WTC11 (cell line): Measurements from ENCODE around the gene CYRIA. TPM values are rescaled to one million over a fixed set of nuclear protein-coding genes. Genes with fewer than 3 reads are reported as not detected.

Experiments used
- ATAC-seq: fragments of 200-7000 bp; cut with Tn5 transposase; 2 replicates; pipeline ENCODE4 v1.10.0; 2021; ENCODE audit warnings: mild to moderate bottlenecking, moderate library complexity
- Bru-seq: library from RNA; stranded (reverse); fragments of 400-500 nt; gene quantifications from one replicate; lab custom pipeline; 2021; lab: Mats Ljungman, UMichigan
- CTCF ChIA-PET: fragments of 300-600 bp; sonication (Branson Sonifier 250); formaldehyde crosslinking; loops from one replicate; lab custom pipeline; 2021; ENCODE audit warnings: antibody characterized with exemption; lab: Charles Lee
- POLR2A ChIA-PET: fragments of 350-600 bp; sonication (Branson Sonifier 250); formaldehyde crosslinking; loops from one replicate; lab custom pipeline; 2021; ENCODE audit warnings: antibody characterized with exemption; lab: Charles Lee
- DNase-seq: peaks from one replicate; pipeline ENCODE4 v3.0.0; 2021; ENCODE audit warnings: low spot score
- H3K27ac Mint-ChIP-seq: 2 replicates; pipeline ENCODE4 v1.8.0; 2021; ENCODE audit warnings: mixed read lengths
- H3K27me3 Mint-ChIP-seq: 2 replicates; pipeline ENCODE4 v1.8.0; 2021; ENCODE audit warnings: low read depth, mild to moderate bottlenecking, moderate library complexity, mixed read lengths
- H3K36me3 Mint-ChIP-seq: 2 replicates; pipeline ENCODE4 v1.8.0; 2021; ENCODE audit warnings: mixed read lengths
- H3K4me1 Mint-ChIP-seq: 2 replicates; pipeline ENCODE4 v1.8.0; 2022; ENCODE audit warnings: mixed read lengths
- H3K4me3 Mint-ChIP-seq: 2 replicates; pipeline ENCODE4 v1.8.0; 2021; ENCODE audit warnings: mild to moderate bottlenecking, moderate library complexity, mixed read lengths
- H3K9me3 Mint-ChIP-seq: 2 replicates; pipeline ENCODE4 v1.8.0; 2021; ENCODE audit warnings: mixed read lengths
- CREB1 ChIP-seq: sonication (generic); formaldehyde crosslinking; IDR thresholded peaks from 2 replicates; pipeline ENCODE4 v1.8.0; 2023; ENCODE audit warnings: mild to moderate bottlenecking, missing genetic modification reagents
- FOXK1 ChIP-seq: sonication (generic); formaldehyde crosslinking; IDR thresholded peaks from 2 replicates; pipeline ENCODE4 v1.8.0; 2022; ENCODE audit warnings: mild to moderate bottlenecking, moderate library complexity, missing genetic modification reagents
- FOXP1 ChIP-seq: sonication (generic); formaldehyde crosslinking; IDR thresholded peaks from 2 replicates; pipeline ENCODE4 v1.8.0; 2022; ENCODE audit warnings: missing genetic modification reagents, mild to moderate bottlenecking, moderate library complexity, borderline replicate concordance
- HMGA2 ChIP-seq: fragments of 250-450 bp; sonication (Bioruptor Pico); IDR thresholded peaks from 2 replicates; pipeline ENCODE4 v1.4.0; 2021; ENCODE audit warnings: mild to moderate bottlenecking, moderate library complexity
- JAZF1 ChIP-seq: fragments of 250-450 bp; sonication (Bioruptor Pico); IDR thresholded peaks from 2 replicates; pipeline ENCODE4 v1.9.0; 2021; ENCODE audit warnings: moderate library complexity, mild to moderate bottlenecking, inconsistent platforms
- PRRX2 ChIP-seq: fragments of 250-450 bp; sonication (Bioruptor Pico); IDR thresholded peaks from 2 replicates; pipeline ENCODE4 v1.8.0; 2021; ENCODE audit warnings: mild to moderate bottlenecking
- RORB ChIP-seq: fragments of 250-450 bp; sonication (Bioruptor Pico); IDR thresholded peaks from 2 replicates; pipeline ENCODE4 v1.9.0; 2021; ENCODE audit warnings: mild to moderate bottlenecking
- TEAD1 ChIP-seq: sonication (generic); formaldehyde crosslinking; IDR thresholded peaks from 2 replicates; pipeline ENCODE4 v1.8.0; 2022; ENCODE audit warnings: mild to moderate bottlenecking, missing genetic modification reagents
- ZBTB21 ChIP-seq: sonication (generic); formaldehyde crosslinking; IDR thresholded peaks from 2 replicates; pipeline ENCODE4 v1.8.1; 2023; ENCODE audit warnings: mild to moderate bottlenecking, missing genetic modification reagents, borderline replicate concordance
- ZNF138 ChIP-seq: sonication (generic); formaldehyde crosslinking; conservative IDR thresholded peaks from 2 replicates; pipeline ENCODE4 v1.8.1; 2022; ENCODE audit warnings: mild to moderate bottlenecking, moderate library complexity, missing genetic modification reagents
- ZNF263 ChIP-seq: sonication (generic); formaldehyde crosslinking; IDR thresholded peaks from 2 replicates; pipeline ENCODE4 v1.8.1; 2022; ENCODE audit warnings: low read depth, mild to moderate bottlenecking, moderate library complexity, missing genetic modification reagents
- ZNF671 ChIP-seq: fragments of 250-450 bp; sonication (Bioruptor Pico); IDR thresholded peaks from 2 replicates; pipeline ENCODE4 v1.8.0; 2021; ENCODE audit warnings: mild to moderate bottlenecking
- long read RNA-seq, 3 experiments: library from RNA in 1 of 3; library from capped mRNA in 1 of 3; library from polyadenylated mRNA in 1 of 3; unstranded in 2 of 3; stranded (forward) in 1 of 3; transcript quantifications; one replicate each; pipeline ENCODE4 v2.0.0, GENCODE V29; 2021
- total RNA-seq: library from RNA; stranded (reverse); gene quantifications from 3 replicates; pipeline ENCODE4 v1.2.3, GENCODE V29; 2021
- TF ChIP-seq, protein P1 (sequence below): fragments of 250-450 bp; sonication (Bioruptor Pico); IDR thresholded peaks from 2 replicates; pipeline ENCODE4 v1.9.0; 2021; ENCODE audit warnings: mild to moderate bottlenecking, borderline replicate concordance
- TF ChIP-seq, protein P2 (sequence below): fragments of 250-450 bp; sonication (Bioruptor Pico); IDR thresholded peaks from 2 replicates; pipeline ENCODE4 v1.9.0; 2021; ENCODE audit warnings: mild to moderate bottlenecking
- TF ChIP-seq, protein P3 (sequence below): fragments of 250-450 bp; sonication (Bioruptor Pico); conservative IDR thresholded peaks from 2 replicates; pipeline ENCODE4 v1.9.0; 2021; ENCODE audit warnings: mild to moderate bottlenecking

Gene CYRIA
- 6.2 to 8.3 TPM (median 7.1 TPM) in 3 replicates for total RNA-seq
- Bru-seq, nascent RNA = percentile 50 among the genes with signal in this experiment
- long read RNA-seq, experiment 1, full-length matches to known transcripts = 28 of 36 reads
- long read RNA-seq, experiment 1, partial matches to known transcripts = 0 of 36 reads
- long read RNA-seq, experiment 1, other reads (novel, unspliced or antisense) = 8 of 36 reads
- long read RNA-seq, experiment 2, full-length matches to known transcripts = 3 of 15 reads
- long read RNA-seq, experiment 2, partial matches to known transcripts = 2 of 15 reads
- long read RNA-seq, experiment 2, other reads (novel, unspliced or antisense) = 10 of 15 reads
- long read RNA-seq, experiment 3, full-length matches to known transcripts = 3 of 8 reads
- long read RNA-seq, experiment 3, partial matches to known transcripts = 3 of 8 reads
- long read RNA-seq, experiment 3, other reads (novel, unspliced or antisense) = 2 of 8 reads

GRCh38 chr2:16665748-16666448 is at the start of gene CYRIA:
Gene CYRIA (minus strand): TSS chr2:16665834. CDS start chr2:16588119, 77,715 bp downstream.
- DNase-seq (peak; percentile 50), ATAC-seq (peak; percentile 68)
- H3K36me3 Mint-ChIP-seq = no peaks in the 10 kb centered on the region
- H3K9me3 Mint-ChIP-seq = no peaks in the 10 kb centered on the region
- ChIA-PET POLR2A (no interaction called here), CTCF (interaction anchor here (1.3 kb wide), 1 partner anchor 91 kb away, joined by 4 read pairs; no protein-coding TSS in a partner anchor)
- TF ChIP-seq FOXP1 = no peak
- peak within 1 kb of the TSS; percentile 87 for H3K4me3 Mint-ChIP-seq
- H3K4me1 Mint-ChIP-seq = peaks cover 39% of the 10 kb centered on the region
- H3K27me3 Mint-ChIP-seq = peaks cover 24% of the 10 kb centered on the region
- no peak within 1 kb of the TSS; the same call in 1 of the 2 replicates for H3K27ac Mint-ChIP-seq

- POLR2A ChIA-PET = no interaction called here
- no peaks in the 10 kb centered on the region; the same call in 1 of the 2 replicates for H3K27me3 Mint-ChIP-seq
- DNase-seq = no peak
- no peak overlapping the region for H3K4me3 Mint-ChIP-seq
- no peaks in the 10 kb centered on the region for H3K9me3 Mint-ChIP-seq
- no peak overlapping the region for H3K27ac Mint-ChIP-seq
- TF ChIP-seq ZNF138 (CRISPR knock-in tag) = no peak
- TF ChIP-seq, protein P1, sequence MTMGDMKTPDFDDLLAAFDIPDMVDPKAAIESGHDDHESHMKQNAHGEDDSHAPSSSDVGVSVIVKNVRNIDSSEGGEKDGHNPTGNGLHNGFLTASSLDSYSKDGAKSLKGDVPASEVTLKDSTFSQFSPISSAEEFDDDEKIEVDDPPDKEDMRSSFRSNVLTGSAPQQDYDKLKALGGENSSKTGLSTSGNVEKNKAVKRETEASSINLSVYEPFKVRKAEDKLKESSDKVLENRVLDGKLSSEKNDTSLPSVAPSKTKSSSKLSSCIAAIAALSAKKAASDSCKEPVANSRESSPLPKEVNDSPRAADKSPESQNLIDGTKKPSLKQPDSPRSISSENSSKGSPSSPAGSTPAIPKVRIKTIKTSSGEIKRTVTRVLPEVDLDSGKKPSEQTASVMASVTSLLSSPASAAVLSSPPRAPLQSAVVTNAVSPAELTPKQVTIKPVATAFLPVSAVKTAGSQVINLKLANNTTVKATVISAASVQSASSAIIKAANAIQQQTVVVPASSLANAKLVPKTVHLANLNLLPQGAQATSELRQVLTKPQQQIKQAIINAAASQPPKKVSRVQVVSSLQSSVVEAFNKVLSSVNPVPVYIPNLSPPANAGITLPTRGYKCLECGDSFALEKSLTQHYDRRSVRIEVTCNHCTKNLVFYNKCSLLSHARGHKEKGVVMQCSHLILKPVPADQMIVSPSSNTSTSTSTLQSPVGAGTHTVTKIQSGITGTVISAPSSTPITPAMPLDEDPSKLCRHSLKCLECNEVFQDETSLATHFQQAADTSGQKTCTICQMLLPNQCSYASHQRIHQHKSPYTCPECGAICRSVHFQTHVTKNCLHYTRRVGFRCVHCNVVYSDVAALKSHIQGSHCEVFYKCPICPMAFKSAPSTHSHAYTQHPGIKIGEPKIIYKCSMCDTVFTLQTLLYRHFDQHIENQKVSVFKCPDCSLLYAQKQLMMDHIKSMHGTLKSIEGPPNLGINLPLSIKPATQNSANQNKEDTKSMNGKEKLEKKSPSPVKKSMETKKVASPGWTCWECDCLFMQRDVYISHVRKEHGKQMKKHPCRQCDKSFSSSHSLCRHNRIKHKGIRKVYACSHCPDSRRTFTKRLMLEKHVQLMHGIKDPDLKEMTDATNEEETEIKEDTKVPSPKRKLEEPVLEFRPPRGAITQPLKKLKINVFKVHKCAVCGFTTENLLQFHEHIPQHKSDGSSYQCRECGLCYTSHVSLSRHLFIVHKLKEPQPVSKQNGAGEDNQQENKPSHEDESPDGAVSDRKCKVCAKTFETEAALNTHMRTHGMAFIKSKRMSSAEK (CRISPR knock-in tag) = no peak
- TF ChIP-seq, protein P2, sequence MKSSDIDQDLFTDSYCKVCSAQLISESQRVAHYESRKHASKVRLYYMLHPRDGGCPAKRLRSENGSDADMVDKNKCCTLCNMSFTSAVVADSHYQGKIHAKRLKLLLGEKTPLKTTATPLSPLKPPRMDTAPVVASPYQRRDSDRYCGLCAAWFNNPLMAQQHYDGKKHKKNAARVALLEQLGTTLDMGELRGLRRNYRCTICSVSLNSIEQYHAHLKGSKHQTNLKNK = no peak
- TF ChIP-seq JAZF1 (CRISPR knock-in tag) = no peak
- no peak for TF ChIP-seq ZNF263 (CRISPR knock-in tag)
- no peak for TF ChIP-seq HMGA2 (CRISPR knock-in tag)
- no peak for TF ChIP-seq ZNF671 (CRISPR knock-in tag)
- no peak for TF ChIP-seq ZBTB21
- no peak for TF ChIP-seq FOXK1
- no peak for TF ChIP-seq PRRX2 (CRISPR knock-in tag)
- TF ChIP-seq, protein P3, sequence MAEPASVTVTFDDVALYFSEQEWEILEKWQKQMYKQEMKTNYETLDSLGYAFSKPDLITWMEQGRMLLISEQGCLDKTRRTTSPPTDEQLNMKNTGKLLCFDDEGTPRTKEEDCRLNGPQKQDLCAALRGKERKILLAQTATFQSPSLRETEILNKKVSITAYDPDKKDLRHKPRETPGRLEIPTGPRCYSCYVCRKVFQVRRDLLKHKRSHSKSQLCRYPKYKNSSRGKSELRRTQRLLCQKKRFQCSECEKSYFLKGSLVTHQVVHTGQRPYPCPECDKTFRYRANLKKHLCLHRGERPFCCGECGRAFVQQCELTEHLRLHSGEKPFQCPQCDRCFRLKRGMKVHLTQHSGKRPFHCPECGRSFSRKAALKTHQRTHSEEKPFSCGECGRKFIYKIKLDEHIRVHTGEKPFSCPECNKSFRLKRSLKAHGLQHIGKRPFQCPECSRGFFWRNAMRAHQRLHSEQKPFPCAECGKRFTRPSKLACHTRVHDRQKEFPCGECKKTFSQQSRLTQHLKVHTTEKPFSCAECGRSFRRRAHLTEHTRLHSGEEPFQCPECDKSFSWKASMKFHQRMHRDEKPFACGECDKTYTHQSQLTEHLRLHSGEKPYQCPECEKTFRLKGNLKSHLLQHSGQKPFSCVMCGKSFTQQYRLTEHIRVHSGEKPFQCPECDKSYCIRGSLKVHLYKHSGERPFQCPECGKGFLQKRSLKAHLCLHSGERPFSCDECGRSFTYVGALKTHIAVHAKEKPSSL = no peak
- TF ChIP-seq CREB1 = no peak
- no peak for TF ChIP-seq RORB (CRISPR knock-in tag)
- no peak for TF ChIP-seq TEAD1 (CRISPR knock-in tag)
- TF ChIP-seq, all 79 proteins: peak for 0
- ATAC-seq = no peak
- Mint-ChIP-seq H3K4me1 (peaks cover 10% of the 10 kb centered on the region), H3K36me3 (no peaks in the 10 kb centered on the region)
- CTCF ChIA-PET = no interaction called here
Measured at GRCh38 chr2:16713011-16713423, 47.4 kb upstream of the CYRIA start.
